SU-DHL-6 (cell line): Measurements from ENCODE around the gene EFTUD2.

Experiments used
- CTCF ChIP-seq: fragments of 200-600 bp; sonication (generic); IDR thresholded peaks from one replicate; pipeline ENCODE4 v1.5.1; 2017; ENCODE audit warnings: antibody characterized with exemption, mild to moderate bottlenecking, low read length, moderate library complexity; ENCODE audit not compliant: insufficient read depth, poor library complexity, severe bottlenecking
- EZH2phosphoT487 ChIP-seq: fragments of 200-600 bp; sonication (generic), shearing (Covaris generic); conservative IDR thresholded peaks from 2 replicates; pipeline ENCODE4 v1.6.1; 2018; ENCODE audit warnings: mild to moderate bottlenecking, antibody characterized with exemption, low read length, moderate library complexity, mixed read lengths

- TF ChIP-seq CTCF (no peak), EZH2phosphoT487 (no peak)
Observed at GRCh38 chr17:44916781-44917241, 17.6 kb upstream of the EFTUD2 start.
